Thyroid gland (tissue), 4 donors: ENCODE data around the gene STAP2. TPM values are rescaled to one million over a fixed set of nuclear protein-coding genes. Genes with fewer than 3 reads are reported as not detected.

ENCODE experiments used
- DNase-seq, 2 donors: peaks; one replicate each; pipeline ENCODE4 v3.0.0-alpha.2; 2019
- H3K27ac ChIP-seq, 3 donors: fragments of 200-600 bp; sonication (generic); 1 replicate in 2 of 3; 2 replicates in 1 of 3; pipeline ENCODE4 v1.5.1; 2016 to 2019; ENCODE audit warnings: mild to moderate bottlenecking in 1 of 3, moderate library complexity in 1 of 3
- H3K27me3 ChIP-seq: fragments of 200-600 bp; sonication (generic); one replicate; pipeline ENCODE4 v1.5.1; 2019
- H3K36me3 ChIP-seq, 2 donors: fragments of 200-600 bp; sonication (generic); one replicate each; pipeline ENCODE4 v1.5.1; 2016 to 2019
- H3K4me1 ChIP-seq, 2 donors: fragments of 200-600 bp; sonication (generic); one replicate each; pipeline ENCODE4 v1.5.1; 2017 to 2019
- H3K4me3 ChIP-seq, 3 donors: fragments of 200-600 bp; sonication (generic); replicated peaks in 1 of 3; 1 replicate in 2 of 3; 2 replicates in 1 of 3; pipeline ENCODE4 v1.5.1; 2016; ENCODE audit warnings: mild to moderate bottlenecking in 1 of 3
- H3K9me3 ChIP-seq: fragments of 200-600 bp; sonication (generic); one replicate; pipeline ENCODE4 v1.5.1; 2017
- CTCF ChIP-seq, 6 experiments: fragments of 200-600 bp in 3 of 6; fragments of 450-650 bp in 3 of 6; sonication (generic) in 3 of 6; IDR thresholded peaks; one replicate each; pipeline ENCODE4 v1.5.1; 2016 to 2019; ENCODE audit warnings: antibody characterized with exemption in 6 of 6, mild to moderate bottlenecking in 2 of 6, inconsistent platforms in 1 of 6, moderate library complexity in 1 of 6
- POLR2A ChIP-seq, 2 donors: fragments of 450-650 bp; IDR thresholded peaks; one replicate each; pipeline ENCODE4 v1.6.1; 2017; ENCODE audit warnings: antibody characterized with exemption in 2 of 2, mild to moderate bottlenecking in 2 of 2, moderate library complexity in 1 of 2
- WGBS, 2 donors: methylation state at CpG; one replicate each; pipeline ENCODE4 v1.1.5; 2017; 5-methylcytosine and 5-hydroxymethylcytosine counted together
- intact Hi-C: fragments of 100-400 bp; cut with DNase I; formaldehyde crosslinking; loops from one replicate; pipeline ENCODE4 v1.15.1; 2023
- total RNA-seq, 4 donors: library from RNA; depleted of rRNA; stranded (reverse); fragments of >200 nt; gene quantifications; one replicate each; pipeline ENCODE4 v1.2.3, GENCODE V29; 2016

Gene STAP2
- total RNA-seq: 10 to 100 TPM; 12.1 to 50.6 (median 29.7) TPM

GRCh38 chr19:4338441-4339355 is at the start of gene STAP2:
STAP2 (minus strand) TSS chr19:4338827; CDS start chr19:4338753, 74 bp downstream.
- TF ChIP-seq POLR2A (IDR thresholded peaks at IDR 0.05) (peak in 1 of 2 donors; percentile 51), CTCF (IDR thresholded peaks at IDR 0.05) (no peak)
- 29 to 35% methylated on average over 25 to 26 of the region's 27 CpGs for WGBS, 2 donors
- H3K4me3 ChIP-seq: peak within 1 kb of the TSS in 2 of 3 donors; percentile 32 to 40
- H3K4me1 ChIP-seq: peaks cover 8 to 16% of the 10 kb centered on the region in 2 donors
- no peaks in the 10 kb centered on the region for H3K36me3 ChIP-seq
- H3K9me3 ChIP-seq: no peaks in the 10 kb centered on the region
- peak within 1 kb of the TSS; percentile 52 to 80 (median 71) for H3K27ac ChIP-seq
- intact Hi-C loops: no loop called here
- no peaks in the 10 kb centered on the region for H3K27me3 ChIP-seq
- DNase-seq: peak; percentile 79 to 86

DNA sequence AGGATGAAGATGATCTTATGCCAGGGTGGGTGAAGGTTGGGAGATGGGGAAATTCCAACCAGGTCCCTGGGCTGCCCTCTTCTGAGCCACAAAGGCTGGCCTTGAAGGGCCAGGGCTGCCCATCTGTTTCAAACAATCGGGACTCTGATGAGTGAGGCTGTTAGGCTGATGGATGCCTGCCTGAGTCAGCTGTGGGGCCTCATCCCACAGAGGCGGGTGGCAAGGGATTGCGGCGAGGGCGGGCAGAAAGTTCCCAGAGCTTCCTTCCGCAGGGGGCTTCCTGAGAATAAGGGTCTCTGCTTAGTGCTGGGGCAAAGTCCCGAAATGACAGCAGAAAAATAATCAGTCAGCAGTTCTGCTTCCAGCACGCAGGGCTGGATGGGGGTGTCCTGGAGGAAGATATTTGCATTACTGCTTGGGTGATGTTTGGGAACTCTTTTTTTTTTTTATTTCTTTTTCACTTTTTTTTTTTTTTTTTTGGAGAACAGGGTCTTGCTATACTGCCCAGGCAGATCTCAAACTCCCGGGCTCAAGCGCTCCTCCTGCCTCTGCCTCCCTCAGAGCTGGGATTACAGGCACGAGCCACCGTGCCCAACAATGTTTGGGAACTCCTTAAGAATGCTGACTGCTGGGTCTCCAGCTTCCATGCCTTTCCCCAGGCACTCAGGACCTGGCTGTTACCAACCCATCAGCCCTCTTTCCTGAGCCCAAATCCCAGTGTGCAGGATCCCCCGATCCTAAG is 47.6 kb upstream of the STAP2 start:
- no peak overlapping the region for H3K4me3 ChIP-seq
- peaks cover 31 to 33% of the 10 kb centered on the region in 2 donors for H3K4me1 ChIP-seq
- intact Hi-C loops: no loop called here
- H3K9me3 ChIP-seq: no peaks in the 10 kb centered on the region
- peaks cover 0 to 5% of the 10 kb centered on the region in 2 donors for H3K36me3 ChIP-seq
- DNase-seq: no peak
- 90 to 94% methylated on average over 12 to 13 of the region's 13 CpGs for WGBS, 2 donors
- no peaks in the 10 kb centered on the region for H3K27me3 ChIP-seq
- TF ChIP-seq POLR2A (IDR thresholded peaks at IDR 0.05) (no peak), CTCF (IDR thresholded peaks at IDR 0.05) (no peak)
- H3K27ac ChIP-seq: no peak overlapping the region

DNA sequence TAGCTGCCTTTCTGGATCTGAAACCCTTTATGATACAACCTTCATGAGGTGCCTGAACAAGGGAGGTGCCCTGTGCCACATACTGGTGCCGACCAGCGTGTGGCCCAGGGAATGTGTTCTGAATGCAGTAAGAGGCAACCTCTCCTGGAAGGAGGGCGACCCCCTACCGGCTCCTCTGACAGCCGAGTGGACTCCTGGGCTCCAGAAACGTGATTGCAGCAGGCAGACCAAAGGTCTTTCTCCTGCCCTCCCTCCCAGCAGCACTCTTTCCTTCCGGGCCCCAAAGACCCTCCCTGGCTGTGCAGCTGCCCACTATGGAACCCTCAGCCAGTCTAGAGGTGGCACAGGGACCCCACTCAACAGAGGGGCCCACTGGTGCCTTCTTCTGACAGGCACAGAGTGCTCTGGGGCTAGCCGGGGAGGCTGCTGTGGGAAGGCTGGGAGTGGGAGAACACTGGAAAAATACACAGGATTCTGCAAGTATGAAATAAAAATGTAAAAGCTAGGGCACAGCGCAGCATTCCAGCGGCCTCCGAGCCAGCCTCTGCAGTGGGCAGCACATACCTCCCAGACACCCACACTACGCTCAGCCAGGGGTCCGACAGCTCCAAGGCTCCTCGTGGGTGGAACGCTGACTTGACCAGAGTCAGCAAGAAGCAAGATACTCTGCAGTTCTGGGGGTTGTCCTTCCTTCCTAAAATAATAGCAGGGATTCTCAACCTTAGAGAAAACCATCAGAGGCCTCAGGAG is 46.8 kb upstream of the STAP2 start:
- H3K4me1 ChIP-seq: peaks cover 23 to 30% of the 10 kb centered on the region in 2 donors
- DNase-seq: no peak
- intact Hi-C loops: no loop called here
- no peak overlapping the region for H3K4me3 ChIP-seq
- WGBS, 2 donors: 89 to 90% methylated on average over 14 to 15 of the region's 15 CpGs
- H3K36me3 ChIP-seq: peaks cover 0 to 5% of the 10 kb centered on the region in 2 donors
- no peak overlapping the region for H3K27ac ChIP-seq
- no peaks in the 10 kb centered on the region for H3K27me3 ChIP-seq
- TF ChIP-seq CTCF (IDR thresholded peaks at IDR 0.05) (no peak), POLR2A (IDR thresholded peaks at IDR 0.05) (no peak)
- no peaks in the 10 kb centered on the region for H3K9me3 ChIP-seq

- peaks cover 28 to 52% of the 10 kb centered on the region in 2 donors for H3K4me1 ChIP-seq
- TF ChIP-seq POLR2A (IDR thresholded peaks at IDR 0.05) (no peak), CTCF (IDR thresholded peaks at IDR 0.05) (no peak)
- 40 to 50% methylated on average over 17 of the region's 17 CpGs for WGBS, 2 donors
- H3K27ac ChIP-seq: peak overlapping the region; percentile 47 to 80 (median 67)
- H3K4me3 ChIP-seq: no peak overlapping the region
- DNase-seq: peak; percentile 51 to 61
- peaks cover 0 to 5% of the 10 kb centered on the region in 2 donors for H3K36me3 ChIP-seq
- no peaks in the 10 kb centered on the region for H3K27me3 ChIP-seq
- intact Hi-C loops: no loop called here
- H3K9me3 ChIP-seq: no peaks in the 10 kb centered on the region
These were observed 41.7 kb upstream of the STAP2 start for GRCh38 chr19:4380254-4380727.
